Smooth muscle cell (in vitro differentiated cells): ENCODE results near the gene PCDH18. TPM values are rescaled to one million over a fixed set of nuclear protein-coding genes. Genes with fewer than 3 reads are reported as not detected.
A peak's percentile ranks its signal among the peaks of the same experiment; 100 is the strongest.

Experiments
- DNase-seq: peaks from one replicate; lab custom pipeline; 2025; ENCODE audit not compliant: unreplicated experiment; lab: John Stamatoyannopoulos, UW
- H2AFZ ChIP-seq: fragments of 200-600 bp; sonication (generic); 2 replicates; pipeline ENCODE4 v1.6.0; 2016; ENCODE audit warnings: antibody characterized with exemption, low read depth, mild to moderate bottlenecking
- H3F3A ChIP-seq: fragments of 200-600 bp; sonication (generic); 2 replicates; pipeline ENCODE4 v1.6.0; 2017; ENCODE audit warnings: antibody characterized with exemption, low read depth
- H3K27ac ChIP-seq: fragments of 200-600 bp; sonication (generic); 2 replicates; pipeline ENCODE4 v1.5.1; 2016; ENCODE audit warnings: low read depth, mild to moderate bottlenecking
- H3K27me3 ChIP-seq: fragments of 200-600 bp; sonication (generic); 2 replicates; pipeline ENCODE4 v1.6.1; 2016; ENCODE audit warnings: low read depth, mild to moderate bottlenecking
- H3K36me3 ChIP-seq: fragments of 200-600 bp; sonication (generic); 2 replicates; pipeline ENCODE4 v1.5.1; 2016; ENCODE audit warnings: low read depth
- H3K4me1 ChIP-seq: fragments of 200-600 bp; sonication (generic); 2 replicates; pipeline ENCODE4 v1.5.1; 2016; ENCODE audit warnings: low read depth
- H3K4me2 ChIP-seq: fragments of 200-600 bp; sonication (generic); 2 replicates; pipeline ENCODE4 v1.6.0; 2016; ENCODE audit warnings: mild to moderate bottlenecking
- H3K4me3 ChIP-seq: fragments of 200-600 bp; sonication (generic); 2 replicates; pipeline ENCODE4 v1.5.1; 2016; ENCODE audit warnings: mild to moderate bottlenecking
- H3K79me2 ChIP-seq: fragments of 200-600 bp; sonication (generic); 2 replicates; pipeline ENCODE4 v1.6.0; 2016; ENCODE audit warnings: low read depth, mild to moderate bottlenecking
- H3K9ac ChIP-seq: fragments of 200-600 bp; sonication (generic); 2 replicates; pipeline ENCODE4 v1.6.0; 2016; ENCODE audit warnings: low read depth
- H3K9me3 ChIP-seq: fragments of 200-600 bp; sonication (generic); replicated peaks from 2 replicates; pipeline ENCODE4 v1.5.1; 2016; ENCODE audit warnings: low read depth
- H4K20me1 ChIP-seq: fragments of 200-600 bp; sonication (generic); 2 replicates; pipeline ENCODE4 v1.6.0; 2016; ENCODE audit warnings: low read depth
- CTCF ChIP-seq: fragments of 200-600 bp; sonication (generic); IDR thresholded peaks from 2 replicates; pipeline ENCODE4 v1.5.1; 2017; ENCODE audit warnings: borderline replicate concordance, mild to moderate bottlenecking, antibody characterized with exemption; ENCODE audit not compliant: insufficient read depth, poor library complexity, severe bottlenecking
- WGBS: methylation state at CpG from one replicate; pipeline ENCODE4 v1.1.7; 2016; ENCODE audit warnings: low lambda C conversion rate; 5-methylcytosine and 5-hydroxymethylcytosine counted together
- polyA plus RNA-seq: library from polyadenylated mRNA; unstranded; fragments of >200 nt; fragmentation: Nextera tagmentation; extraction: Ambion mirVana; gene quantifications from 2 replicates; pipeline ENCODE4 v1.2.1, GENCODE V29; 2016
- total RNA-seq: library from RNA; depleted of rRNA; stranded (reverse); fragments of >200 nt; gene quantifications from 2 replicates; pipeline ENCODE4 v1.2.3, GENCODE V29; 2014

Gene PCDH18
- total and polyA plus RNA-seq, 2 experiments from 2014 or later, result 24.5 to 51.3 TPM

GRCh38 chr4:137476345-137476744 is 55.9 kb downstream of the PCDH18 start:
- Histone ChIP-seq H3K4me3 (no peak overlapping the region), H3K4me2 (peak overlapping the region; percentile 80), H3K36me3 (no peaks in the 10 kb centered on the region), H3K27ac (peak overlapping the region; percentile 17), H3K79me2 (no peaks in the 10 kb centered on the region), H2AFZ (peak overlapping the region; percentile 62), H3K9me3 (no peaks in the 10 kb centered on the region), H3K4me1 (peaks cover 18% of the 10 kb centered on the region), H3K9ac (no peak overlapping the region), H3K27me3 (no peaks in the 10 kb centered on the region), H4K20me1 (no peaks in the 10 kb centered on the region), H3F3A (peaks cover 25% of the 10 kb centered on the region)
- DNase-seq, result no peak
- TF ChIP-seq CTCF, result no peak
- WGBS, result 86% methylated on average over 4 of the region's 4 CpGs

GRCh38 chr4:137474711-137475301 is 57.5 kb downstream of the PCDH18 start:
- Histone ChIP-seq H3K4me3 (no peak overlapping the region), H4K20me1 (no peaks in the 10 kb centered on the region), H3K9me3 (no peaks in the 10 kb centered on the region), H3K4me1 (peaks cover 18% of the 10 kb centered on the region), H3K9ac (no peak overlapping the region), H3K36me3 (no peaks in the 10 kb centered on the region), H3K4me2 (peak overlapping the region; percentile 80), H2AFZ (peak overlapping the region; percentile 62), H3K27ac (peak overlapping the region; percentile 35), H3F3A (peaks cover 25% of the 10 kb centered on the region), H3K79me2 (no peaks in the 10 kb centered on the region), H3K27me3 (no peaks in the 10 kb centered on the region)
- no peak for DNase-seq
- no peak for TF ChIP-seq CTCF
- 3% methylated on average over 1 of the region's 1 CpG for WGBS

GRCh38 chr4:137471895-137472294 is 60.4 kb downstream of the PCDH18 start:
- Histone ChIP-seq H3K36me3 (no peaks in the 10 kb centered on the region), H3K4me2 (no peak overlapping the region), H3K27ac (peak overlapping the region; percentile 21), H3K27me3 (no peaks in the 10 kb centered on the region), H3K9ac (no peak overlapping the region), H3K4me1 (peaks cover 18% of the 10 kb centered on the region), H3K4me3 (no peak overlapping the region), H3K79me2 (no peaks in the 10 kb centered on the region), H4K20me1 (no peaks in the 10 kb centered on the region), H2AFZ (no peak overlapping the region), H3F3A (peaks cover 25% of the 10 kb centered on the region), H3K9me3 (peaks cover 5% of the 10 kb centered on the region)
- no peak for DNase-seq
- WGBS, result 98% methylated on average over 2 of the region's 2 CpGs
- no peak for TF ChIP-seq CTCF

- Histone ChIP-seq H3K79me2 (no peaks in the 10 kb centered on the region), H2AFZ (no peak overlapping the region), H3K27me3 (no peaks in the 10 kb centered on the region), H3K9me3 (peaks cover 5% of the 10 kb centered on the region), H3K27ac (peak overlapping the region; percentile 21), H4K20me1 (no peaks in the 10 kb centered on the region), H3K4me1 (peaks cover 18% of the 10 kb centered on the region), H3K4me3 (no peak overlapping the region), H3K36me3 (no peaks in the 10 kb centered on the region), H3K4me2 (no peak overlapping the region), H3K9ac (no peak overlapping the region), H3F3A (peaks cover 25% of the 10 kb centered on the region)
- 100% methylated on average over 1 of the region's 1 CpG for WGBS
- no peak for TF ChIP-seq CTCF
- DNase-seq, result no peak
These were observed 60.8 kb downstream of the PCDH18 start for GRCh38 chr4:137471461-137471860.
